Brain microvascular endothelial cell (primary cell): ENCODE data around the gene LRP8.
A peak's percentile ranks its signal among the peaks of the same experiment; 100 is the strongest.

Experiments used
- DNase-seq: peaks from one replicate; pipeline ENCODE4 v3.0.0-alpha.2; 2020
- H3K27ac ChIP-seq: fragments of 250-450 bp; sonication (Bioruptor Pico); 2 replicates; pipeline ENCODE4 v1.5.1; 2020; ENCODE audit warnings: mild to moderate bottlenecking, moderate library complexity
- H3K27me3 ChIP-seq: fragments of 250-450 bp; sonication (Bioruptor Pico); replicated peaks from 2 replicates; pipeline ENCODE4 v1.5.1; 2020; ENCODE audit warnings: mild to moderate bottlenecking
- H3K36me3 ChIP-seq: fragments of 250-450 bp; sonication (Bioruptor Pico); replicated peaks from 2 replicates; pipeline ENCODE4 v1.5.1; 2020; ENCODE audit warnings: mild to moderate bottlenecking
- H3K4me3 ChIP-seq: 2 replicates; pipeline ENCODE4 v1.5.1; 2011; ENCODE audit warnings: low read depth, mild to moderate bottlenecking, control low read depth, low read length, moderate library complexity
- in situ Hi-C: cut with HindIII; loops from 2 replicates; pipeline ENCODE4 v1.10.0; 2017; ENCODE audit warnings: low sequenced_read_pairs, low pct_ligation_motif_present
- TF ChIP-seq, protein P1 (sequence below): IDR thresholded peaks from 2 replicates; pipeline ENCODE4 v1.5.1; 2011; ENCODE audit warnings: low read depth, mild to moderate bottlenecking, moderate library complexity, low read length, control low read depth, inconsistent platforms; ENCODE audit errors: missing control alignments

LRP8 gene

GRCh38 chr1:53328009-53328461, at the start of gene LRP8:
Gene LRP8 (minus strand): TSS chr1:53328070. CDS start chr1:53327912, 158 bp downstream.
- Histone ChIP-seq H3K36me3 (no peaks in the 10 kb centered on the region), H3K27ac (no peak within 1 kb of the TSS), H3K4me3 (peak within 1 kb of the TSS; percentile 77), H3K27me3 (no peaks in the 10 kb centered on the region)
- in situ Hi-C loops = no loop called here
- TF ChIP-seq, protein P1, sequence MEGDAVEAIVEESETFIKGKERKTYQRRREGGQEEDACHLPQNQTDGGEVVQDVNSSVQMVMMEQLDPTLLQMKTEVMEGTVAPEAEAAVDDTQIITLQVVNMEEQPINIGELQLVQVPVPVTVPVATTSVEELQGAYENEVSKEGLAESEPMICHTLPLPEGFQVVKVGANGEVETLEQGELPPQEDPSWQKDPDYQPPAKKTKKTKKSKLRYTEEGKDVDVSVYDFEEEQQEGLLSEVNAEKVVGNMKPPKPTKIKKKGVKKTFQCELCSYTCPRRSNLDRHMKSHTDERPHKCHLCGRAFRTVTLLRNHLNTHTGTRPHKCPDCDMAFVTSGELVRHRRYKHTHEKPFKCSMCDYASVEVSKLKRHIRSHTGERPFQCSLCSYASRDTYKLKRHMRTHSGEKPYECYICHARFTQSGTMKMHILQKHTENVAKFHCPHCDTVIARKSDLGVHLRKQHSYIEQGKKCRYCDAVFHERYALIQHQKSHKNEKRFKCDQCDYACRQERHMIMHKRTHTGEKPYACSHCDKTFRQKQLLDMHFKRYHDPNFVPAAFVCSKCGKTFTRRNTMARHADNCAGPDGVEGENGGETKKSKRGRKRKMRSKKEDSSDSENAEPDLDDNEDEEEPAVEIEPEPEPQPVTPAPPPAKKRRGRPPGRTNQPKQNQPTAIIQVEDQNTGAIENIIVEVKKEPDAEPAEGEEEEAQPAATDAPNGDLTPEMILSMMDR = no peak
- peak; percentile 38 for DNase-seq

- Histone ChIP-seq H3K36me3 (no peaks in the 10 kb centered on the region), H3K27ac (no peak overlapping the region), H3K27me3 (no peaks in the 10 kb centered on the region), H3K4me3 (no peak overlapping the region)
- no peak for DNase-seq
- TF ChIP-seq, protein P1 = no peak
- in situ Hi-C loops = no loop called here
These were observed 49.6 kb upstream of the LRP8 start for GRCh38 chr1:53377438-53377841.

GRCh38 chr1:53376742-53377437, 49.0 kb upstream of the LRP8 start:
- Histone ChIP-seq H3K27ac (no peak overlapping the region), H3K36me3 (no peaks in the 10 kb centered on the region), H3K27me3 (no peaks in the 10 kb centered on the region), H3K4me3 (no peak overlapping the region)
- TF ChIP-seq, protein P1 = no peak
- in situ Hi-C loops = no loop called here
- DNase-seq = no peak

- in situ Hi-C loops = no loop called here
- DNase-seq = no peak
- H3K27me3 ChIP-seq = no peaks in the 10 kb centered on the region
These were observed 48.2 kb upstream of the LRP8 start for GRCh38 chr1:53376041-53376461.

DNA sequence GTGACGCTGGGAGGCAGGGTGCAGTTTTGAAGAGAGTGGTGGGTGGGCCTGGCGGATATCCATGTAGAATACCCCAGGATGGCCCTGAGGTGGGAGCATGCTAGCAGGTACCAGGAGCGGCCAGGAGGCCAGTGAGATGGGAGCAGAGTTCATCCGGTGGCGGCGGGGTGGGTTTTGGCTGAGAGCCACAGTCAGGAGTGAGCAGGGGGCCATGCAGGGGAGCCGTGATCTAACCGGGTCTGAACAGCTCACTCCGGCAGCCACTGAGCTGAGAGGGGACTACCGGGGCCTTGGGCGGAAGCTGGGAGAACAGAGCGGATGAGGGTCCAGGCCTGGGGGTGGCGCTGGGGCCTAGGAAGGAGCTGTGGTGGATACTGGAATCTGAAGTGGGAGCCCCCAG, 47.6 kb upstream of the LRP8 start:
- Histone ChIP-seq H3K27ac (no peak overlapping the region), H3K4me3 (no peak overlapping the region), H3K36me3 (no peaks in the 10 kb centered on the region), H3K27me3 (no peaks in the 10 kb centered on the region)
- TF ChIP-seq, protein P1 = no peak
- no peak for DNase-seq
- in situ Hi-C loops = no loop called here

More at GRCh38 chr1:53376041-53376461, 48.2 kb upstream of the LRP8 start:
- Histone ChIP-seq H3K27ac (no peak overlapping the region), H3K36me3 (no peaks in the 10 kb centered on the region), H3K4me3 (no peak overlapping the region)
- TF ChIP-seq, protein P1 = peak; percentile 14

DNA sequence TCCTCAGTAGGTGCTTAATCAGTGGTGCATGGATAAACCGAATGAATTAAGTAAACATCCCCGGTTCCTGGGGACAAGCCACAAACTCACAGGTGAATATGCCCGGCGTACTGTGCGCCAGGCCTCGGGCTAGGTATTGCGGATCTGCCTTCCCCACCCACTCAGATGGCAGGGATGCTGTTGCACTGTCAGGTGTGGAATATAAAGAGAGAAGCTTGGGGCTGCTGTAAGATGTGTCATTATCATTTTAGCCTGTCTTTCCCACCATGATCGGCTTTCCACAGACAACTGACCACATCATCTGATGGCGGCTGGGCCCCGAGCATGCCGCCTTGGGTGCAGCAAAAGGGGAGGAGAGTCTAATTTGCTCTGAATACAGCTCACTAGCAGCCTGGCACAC, 45.4 kb upstream of the LRP8 start:
- DNase-seq = no peak
- Histone ChIP-seq H3K27me3 (no peaks in the 10 kb centered on the region), H3K4me3 (no peak overlapping the region), H3K36me3 (no peaks in the 10 kb centered on the region), H3K27ac (no peak overlapping the region)
- TF ChIP-seq, protein P1 = no peak
- in situ Hi-C loops = no loop called here
